Measurements from ENCODE around the gene TMEM235.
A peak's percentile ranks its signal among the peaks of the same experiment; 100 is the strongest.
"Not testable (repeated sequence)": the region's sequence is repeated elsewhere in the genome, so short reads cannot be mapped to it uniquely, and the experiment has no call there.

Gene TMEM235

DNA sequence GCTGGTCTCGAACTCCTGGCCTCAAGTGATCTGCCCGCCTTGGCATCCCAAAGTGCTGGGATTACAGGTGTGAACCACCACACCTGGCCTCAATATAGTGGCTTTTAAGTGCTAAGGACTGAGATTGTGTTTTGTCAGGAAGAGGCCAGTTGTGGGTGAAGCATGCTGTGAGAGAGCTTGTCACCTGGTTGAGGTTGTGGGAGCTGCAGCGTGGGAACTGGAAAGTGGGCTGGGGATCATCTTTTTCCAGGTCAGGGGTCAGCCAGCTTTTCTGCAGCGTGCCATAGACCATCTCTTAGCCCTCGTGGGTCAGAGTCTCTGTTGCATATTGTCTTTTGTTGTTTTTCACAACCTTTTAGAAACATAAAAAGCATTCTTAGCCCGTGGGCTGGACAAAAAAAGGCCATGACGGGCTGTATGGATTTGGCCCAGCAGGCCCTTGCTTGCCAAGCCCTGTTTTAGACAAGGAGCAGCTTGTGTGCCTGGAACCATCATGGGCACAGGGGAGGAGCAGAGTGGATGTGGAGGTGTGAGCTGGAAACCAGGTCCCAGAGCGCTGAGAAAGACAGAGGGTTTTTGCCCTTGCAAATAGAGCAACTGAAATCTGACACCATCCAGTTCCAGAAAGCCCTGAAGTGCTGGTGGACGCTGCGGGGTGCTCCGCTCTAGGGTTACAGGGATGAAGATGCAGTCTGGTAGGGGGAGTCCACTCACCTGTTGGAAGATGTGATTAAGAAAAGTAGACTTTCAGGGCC lies 11.9 kb upstream of the TMEM235 start:
- no peak for DNase-seq (ENCODE audit: low spot score)

- DNase-seq (ENCODE audit: low spot score), result no peak
Observed at GRCh38 chr17:78223061-78223460, 8.4 kb upstream of the TMEM235 start.

DNA sequence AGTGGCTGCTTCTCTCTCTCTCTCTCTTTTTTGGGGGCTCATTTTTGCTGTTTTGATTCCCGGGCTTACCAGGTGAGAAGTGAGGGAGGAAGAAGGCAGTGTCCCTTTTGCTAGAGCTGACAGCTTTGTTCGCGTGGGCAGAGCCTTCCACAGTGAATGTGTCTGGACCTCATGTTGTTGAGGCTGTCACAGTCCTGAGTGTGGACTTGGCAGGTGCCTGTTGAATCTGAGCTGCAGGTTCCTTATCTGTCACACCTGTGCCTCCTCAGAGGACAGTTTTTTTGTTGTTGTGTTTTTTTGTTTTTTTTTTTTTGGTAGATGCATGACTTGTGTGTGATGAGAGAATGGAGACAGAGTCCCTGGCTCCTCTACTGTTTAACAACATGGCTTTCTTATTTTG lies 7.7 kb upstream of the TMEM235 start:
- no peak for DNase-seq (ENCODE audit: low spot score)

DNA sequence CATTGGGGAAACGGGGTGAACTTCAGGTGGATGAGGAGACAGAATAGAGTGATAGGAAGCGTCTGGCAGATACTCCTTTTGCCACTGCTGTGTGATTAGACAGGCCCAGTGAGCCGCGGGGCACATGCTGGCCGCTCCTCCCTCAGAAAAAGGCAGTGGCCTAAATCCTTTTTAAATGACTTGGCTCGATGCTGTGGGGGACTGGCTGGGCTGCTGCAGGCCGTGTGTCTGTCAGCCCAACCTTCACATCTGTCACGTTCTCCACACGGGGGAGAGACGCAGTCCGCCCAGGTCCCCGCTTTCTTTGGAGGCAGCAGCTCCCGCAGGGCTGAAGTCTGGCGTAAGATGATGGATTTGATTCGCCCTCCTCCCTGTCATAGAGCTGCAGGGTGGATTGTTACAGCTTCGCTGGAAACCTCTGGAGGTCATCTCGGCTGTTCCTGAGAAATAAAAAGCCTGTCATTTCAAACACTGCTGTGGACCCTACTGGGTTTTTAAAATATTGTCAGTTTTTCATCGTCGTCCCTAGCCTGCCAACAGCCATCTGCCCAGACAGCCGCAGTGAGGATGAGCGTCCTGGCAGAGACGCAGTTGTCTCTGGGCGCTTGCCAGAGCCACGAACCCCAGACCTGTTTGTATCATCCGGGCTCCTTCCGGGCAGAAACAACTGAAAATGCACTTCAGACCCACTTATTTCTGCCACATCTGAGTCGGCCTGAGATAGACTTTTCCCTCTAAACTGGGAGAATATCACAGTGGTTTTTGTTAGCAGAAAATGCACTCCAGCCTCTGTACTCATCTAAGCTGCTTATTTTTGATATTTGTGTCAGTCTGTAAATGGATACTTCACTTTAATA lies 7.0 kb upstream of the TMEM235 start:
- no peak for DNase-seq (ENCODE audit: low spot score)

- DNase-seq (ENCODE audit: low spot score), result no peak
Observed at GRCh38 chr17:78225088-78225865, 6.2 kb upstream of the TMEM235 start.

DNA sequence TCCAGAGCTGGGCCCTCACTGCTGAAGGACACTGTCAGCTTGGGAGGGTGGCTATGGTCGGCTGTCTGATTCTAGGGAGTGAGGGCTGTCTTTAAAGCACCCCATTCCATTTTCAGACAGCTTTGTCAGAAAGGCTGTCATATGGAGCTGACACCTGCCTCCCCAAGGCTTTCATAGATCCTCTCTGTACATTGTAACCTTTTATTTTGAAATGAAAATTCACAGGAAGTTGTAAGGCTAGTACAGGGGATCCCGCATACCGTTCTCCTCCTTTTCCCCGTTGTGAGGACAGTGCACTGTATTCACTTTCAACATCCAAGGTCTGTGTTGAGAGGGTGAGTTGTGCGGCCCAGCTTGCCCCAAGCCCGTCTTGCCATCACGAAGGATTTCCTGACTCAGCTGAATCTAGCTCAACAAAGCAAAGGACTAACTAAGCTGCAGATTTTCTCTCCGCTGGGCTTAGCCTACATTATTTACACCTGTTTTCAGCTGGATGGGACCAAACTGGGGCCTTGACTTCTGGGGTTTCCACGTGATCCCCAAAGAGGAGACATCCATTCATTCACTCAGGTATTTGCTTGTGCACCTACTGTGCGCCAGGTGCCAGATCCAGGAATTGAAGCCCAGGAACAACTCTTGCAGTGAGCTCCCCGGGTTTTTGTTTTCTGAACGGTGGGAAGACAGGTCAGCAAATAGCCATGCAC lies 5.2 kb upstream of the TMEM235 start:
- DNase-seq (ENCODE audit: low spot score), result no peak

DNA sequence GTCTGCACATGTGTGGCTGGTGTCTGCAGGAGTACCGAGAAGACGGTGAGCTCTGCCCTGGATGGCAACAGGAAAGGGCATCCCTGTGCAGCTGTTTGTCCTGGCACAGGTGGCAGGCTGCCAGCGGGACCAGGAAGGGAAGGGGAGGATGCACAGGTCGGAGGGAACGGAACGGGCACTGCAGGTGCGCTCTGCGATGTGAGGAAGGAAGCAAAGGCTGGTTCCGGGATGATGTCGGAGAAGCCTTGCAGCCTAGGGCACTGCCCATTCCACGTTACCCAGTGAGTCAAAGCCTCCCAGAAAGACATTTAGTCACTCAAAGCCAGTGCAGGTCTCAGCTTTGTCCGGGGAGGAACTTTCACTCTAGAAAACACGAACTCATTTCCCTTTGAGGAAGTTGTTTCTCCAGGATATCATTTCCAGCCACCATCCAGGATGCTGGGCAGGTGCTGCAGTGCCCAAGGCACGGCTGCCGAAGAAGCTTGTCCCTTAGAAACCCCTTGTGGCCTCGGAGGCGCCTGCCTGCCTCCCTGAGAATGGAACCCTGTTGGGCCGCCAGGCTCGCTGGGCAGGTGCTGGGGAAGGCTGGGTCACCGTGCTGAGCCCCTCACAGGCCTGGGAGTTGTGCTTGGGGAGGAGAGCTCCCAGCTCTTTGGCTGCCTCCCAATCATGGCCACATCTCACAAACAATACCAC lies 4.5 kb upstream of the TMEM235 start:
- no peak for DNase-seq (ENCODE audit: low spot score)

- DNase-seq (ENCODE audit: low spot score), result no peak
Observed at GRCh38 chr17:78227455-78227916, 3.9 kb upstream of the TMEM235 start.

GRCh38 chr17:78228176-78228575 lies 3.3 kb upstream of the TMEM235 start:
- DNase-seq (ENCODE audit: low spot score), result no peak

DNA sequence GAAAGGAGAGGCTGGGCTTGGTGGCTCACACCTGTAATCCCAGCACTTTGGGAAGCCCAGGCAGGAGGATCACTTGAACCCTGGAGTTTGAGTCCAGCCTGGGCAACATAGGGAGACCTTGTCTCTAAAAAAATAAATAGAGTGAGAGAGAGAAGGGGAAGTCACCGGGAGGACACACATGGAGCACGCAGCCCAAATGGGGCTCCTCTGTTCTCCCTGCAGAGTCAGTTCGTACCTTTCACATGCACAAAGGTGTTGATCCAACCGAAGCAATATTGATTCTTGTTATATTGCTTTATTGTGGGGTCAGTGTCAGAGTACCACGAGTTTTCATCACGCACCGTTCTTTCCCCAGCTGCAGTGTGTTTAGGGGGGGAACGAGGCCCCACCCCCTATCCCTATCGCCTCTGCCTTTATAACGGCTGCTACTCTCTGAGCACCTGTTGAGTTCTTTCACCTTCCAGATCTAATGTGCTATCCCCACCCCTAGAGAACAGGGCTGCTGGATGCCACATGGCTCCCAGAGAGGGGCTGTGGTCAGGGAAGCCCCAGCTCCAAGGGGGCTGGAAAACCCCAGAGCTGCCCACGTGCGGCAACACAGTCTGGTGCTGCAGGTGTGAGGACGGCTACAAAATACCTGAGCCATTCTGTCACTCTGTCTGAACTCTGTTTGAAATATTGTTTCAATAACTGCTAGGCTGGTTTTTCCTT lies 1.0 kb upstream of the TMEM235 start:
- peak; percentile 16 for DNase-seq (ENCODE audit: low spot score)

- peak; percentile 31 for DNase-seq (ENCODE audit: low spot score)
Observed at GRCh38 chr17:78231991-78232858, 794 bp downstream of the TMEM235 start.

DNA sequence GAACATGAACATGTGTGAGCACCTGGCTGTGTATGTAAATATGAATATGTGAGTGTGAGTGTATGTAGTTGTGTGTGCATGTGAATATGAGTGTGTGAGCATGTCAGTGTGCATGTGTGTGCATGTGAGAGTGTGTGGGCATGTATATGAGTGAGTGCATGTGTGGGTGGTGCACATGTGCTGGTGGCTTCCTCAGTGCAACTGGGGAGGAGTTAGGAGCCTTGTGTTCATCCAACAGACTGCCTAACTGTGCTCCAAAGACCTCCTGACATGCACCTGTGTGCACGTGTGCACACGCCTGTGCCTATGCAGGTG lies 1.4 kb downstream of the TMEM235 start:
- DNase-seq (ENCODE audit: low spot score), result peak; percentile 14

DNA sequence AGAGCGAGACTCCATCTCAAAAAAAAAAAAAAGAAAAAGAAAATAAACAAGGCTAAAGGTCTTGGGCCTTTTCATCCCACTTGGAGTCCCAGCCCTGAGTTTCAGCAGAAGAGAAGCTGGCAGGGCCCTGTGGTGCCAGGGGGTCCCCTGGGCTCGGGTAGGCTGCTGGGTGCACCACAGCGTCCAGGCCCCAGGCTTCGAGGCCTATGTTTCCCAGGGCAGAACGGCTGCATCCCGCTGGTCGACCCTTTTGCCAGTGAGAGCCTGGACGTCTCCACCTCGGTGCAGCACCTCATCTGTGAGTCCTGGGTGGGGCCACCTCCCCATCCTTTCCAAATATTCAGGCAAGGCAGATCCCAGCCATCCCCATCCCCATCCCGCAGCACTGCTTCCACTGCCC lies 2.2 kb downstream of the TMEM235 start:
- DNase-seq (ENCODE audit: low spot score), result no peak

- peak; percentile 25 for DNase-seq (ENCODE audit: low spot score)
Observed at GRCh38 chr17:78234261-78234865, 2.9 kb downstream of the TMEM235 start.

DNA sequence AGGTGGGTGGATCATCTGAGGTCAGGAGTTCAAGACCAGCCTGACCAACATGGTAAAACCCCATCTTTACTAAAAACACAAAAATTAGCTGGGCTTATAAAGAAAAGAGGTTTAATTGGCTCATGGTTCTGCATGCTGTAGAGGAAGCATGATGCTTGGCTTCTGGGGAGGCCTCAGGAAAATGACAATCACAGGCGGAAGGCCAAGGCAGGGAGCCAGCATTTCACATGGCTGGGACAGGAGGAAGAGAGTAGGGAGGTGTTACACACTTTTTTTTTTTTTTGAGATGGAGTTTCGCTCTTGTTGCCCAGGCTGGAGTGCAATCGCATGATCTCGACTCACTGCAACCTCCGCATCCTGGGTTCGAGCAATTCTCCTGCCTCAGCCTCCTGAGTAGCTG lies 3.6 kb downstream of the TMEM235 start:
- not testable (repeated sequence) for DNase-seq (ENCODE audit: low spot score)

GRCh38 chr17:78235885-78236284 lies 4.5 kb downstream of the TMEM235 start:
- no peak for DNase-seq (ENCODE audit: low spot score)

GRCh38 chr17:78236362-78237127 lies 5.1 kb downstream of the TMEM235 start:
- peak; percentile 84 for DNase-seq (ENCODE audit: low spot score)

DNA sequence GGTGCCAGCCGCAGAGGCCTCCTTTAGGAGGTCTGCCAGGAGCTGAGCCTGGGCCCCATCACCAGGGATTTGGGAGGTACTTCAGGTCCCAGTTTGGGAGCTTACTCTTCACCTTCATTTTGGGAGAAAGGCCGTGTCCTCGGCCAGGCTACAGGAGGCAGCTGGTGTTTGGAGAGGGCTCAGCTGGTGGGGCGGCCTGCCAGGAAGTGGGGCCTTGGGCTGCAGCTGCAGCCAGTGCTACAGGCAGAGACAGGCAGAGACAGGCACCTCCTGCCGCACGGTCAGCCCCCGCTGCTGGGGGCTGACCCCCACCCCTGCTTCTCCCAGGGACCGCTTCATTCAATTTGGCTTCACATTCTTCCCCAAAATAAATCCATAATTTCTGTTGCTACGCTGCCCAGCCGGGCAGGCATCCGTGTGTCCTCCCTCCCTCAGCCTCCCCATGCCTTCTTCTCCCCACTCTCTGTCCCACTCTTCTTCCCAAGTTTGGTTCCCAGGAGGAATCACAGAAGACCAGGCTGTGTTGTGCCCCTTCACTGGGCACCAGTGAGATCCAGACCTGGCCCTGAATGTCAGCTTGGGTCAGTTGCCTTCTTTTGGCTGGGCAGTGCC lies 6.1 kb downstream of the TMEM235 start:
- DNase-seq (ENCODE audit: low spot score), result peak; percentile 38
